ENCODE data around the gene PYGM. TPM values are rescaled to one million over a fixed set of nuclear protein-coding genes. Genes with fewer than 3 reads are reported as not detected.

The PYGM gene
- total and polyA plus RNA-seq, 10 donors: 1.7 to 7.2 (median 4.2) TPM

DNA sequence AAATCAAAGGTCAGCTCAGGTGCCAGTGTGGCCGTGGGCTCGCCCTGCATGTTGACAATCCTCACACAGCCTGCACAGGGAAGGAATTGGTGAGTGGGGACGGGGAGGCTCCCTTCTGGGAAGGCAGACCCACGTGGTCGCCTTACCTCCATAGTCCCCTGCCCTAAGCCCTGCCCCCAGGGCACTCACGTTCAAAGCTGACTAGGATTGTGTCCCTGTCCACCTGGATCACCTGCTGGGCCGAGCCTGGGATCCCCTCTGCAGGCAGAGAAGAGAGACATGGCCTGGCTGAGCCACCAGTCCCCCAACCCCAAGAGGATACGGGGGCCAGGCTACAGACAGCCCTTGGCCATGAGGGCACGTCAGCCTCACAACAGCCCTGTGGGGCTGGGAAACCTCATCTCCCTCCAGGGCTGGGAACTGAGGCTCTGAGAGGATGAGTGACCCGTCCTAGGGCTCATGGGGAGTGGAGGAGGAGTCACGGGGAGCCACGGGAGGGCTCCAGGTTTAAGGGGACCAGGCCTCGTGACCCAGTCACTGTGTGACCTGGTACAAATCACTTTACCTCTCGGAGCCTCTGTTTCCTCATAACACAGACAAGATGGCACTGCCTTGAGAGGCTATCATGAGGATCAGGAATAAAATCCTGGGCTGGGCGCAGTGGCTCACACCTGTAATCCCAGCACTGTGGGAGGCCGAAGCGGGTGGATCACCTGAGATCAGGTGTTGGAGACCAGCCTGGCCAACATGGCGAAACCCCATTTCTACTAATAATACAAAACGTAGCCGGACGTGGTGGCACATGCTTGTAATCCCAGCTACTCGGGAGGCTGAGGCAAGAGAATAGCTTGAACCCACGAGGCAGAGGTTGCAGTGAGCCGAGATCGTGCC lies 30.7 kb upstream of the PYGM start:
- intact Hi-C loops (cut with DNase I; ENCODE audit: low total_unique reads): no loop called here
- no peak for TF ChIP-seq POLR2AphosphoS5 (IDR thresholded peaks at IDR 0.05)
- no peak for TF ChIP-seq CTCF (IDR thresholded peaks at IDR 0.05 in 8 of 11, conservative IDR thresholded peaks at IDR 0.05 in 3 of 11)
- no peak for TF ChIP-seq POLR2A (IDR thresholded peaks at IDR 0.05)
- peaks cover 0 to 78% (median 41%) of the 10 kb centered on the region in 6 donors for H3K36me3 ChIP-seq
- 91 to 95% (median 94%) methylated on average over 12 to 25 of the region's 25 CpGs for WGBS, 5 donors
- peak; percentile 66 for DNase-seq
- peaks cover 0 to 58% (median 37%) of the 10 kb centered on the region in 6 donors for H3K4me1 ChIP-seq
- peak overlapping the region in 2 of 8 donors; percentile 56 to 86 for H3K27ac ChIP-seq
- H3K4me3 ChIP-seq: no peak overlapping the region
- no peaks in the 10 kb centered on the region for H3K9me3 ChIP-seq
- no peaks in the 10 kb centered on the region for H3K27me3 ChIP-seq (replicated peaks in 1 of 7)

DNA sequence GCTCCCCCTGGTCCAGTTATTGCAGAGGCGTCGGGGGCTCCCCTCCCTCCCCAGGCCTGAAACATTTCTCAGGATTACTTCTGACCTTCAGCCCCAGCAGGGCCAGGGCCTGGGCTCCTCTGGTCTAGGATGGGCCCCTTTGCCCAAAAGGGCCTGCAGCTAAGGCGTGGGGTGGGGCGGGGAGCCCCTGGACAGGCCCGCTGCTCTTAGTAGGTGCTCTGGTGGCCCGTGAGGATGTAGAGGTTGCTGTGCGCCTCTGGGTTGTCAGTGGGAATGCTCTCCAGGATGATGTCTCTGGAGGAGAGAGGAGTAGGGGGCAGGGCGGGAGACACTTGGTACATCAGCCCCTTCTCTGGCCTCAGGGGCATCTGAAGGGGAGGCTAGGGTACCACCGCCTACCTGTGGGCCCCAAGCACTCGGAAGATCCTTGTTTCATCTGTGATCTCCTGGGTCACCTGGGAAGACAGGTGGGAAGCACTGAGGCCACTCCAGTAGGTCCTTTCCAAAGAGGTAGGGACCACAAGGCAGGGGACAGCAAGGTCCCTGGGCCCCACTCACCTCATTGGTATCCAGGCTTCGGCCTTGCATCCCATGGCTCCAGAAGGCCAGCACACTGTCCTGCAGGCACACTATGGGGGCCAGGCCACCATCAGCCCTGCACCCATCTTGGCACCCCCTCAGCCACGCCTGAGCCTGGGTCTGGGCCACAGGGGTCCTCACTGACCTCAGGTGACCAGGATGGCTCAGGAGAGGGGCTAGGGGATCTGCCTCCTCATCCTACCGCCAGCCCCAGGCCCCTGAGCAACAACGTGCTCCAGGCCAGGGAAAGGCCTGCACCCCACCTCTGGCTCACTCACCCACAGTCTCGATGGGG lies 29.8 kb upstream of the PYGM start:
- Histone ChIP-seq H3K27me3 (replicated peaks in 1 of 7) (no peaks in the 10 kb centered on the region), H3K4me3 (no peak overlapping the region), H3K27ac (peak overlapping the region in 2 of 8 donors; percentile 56 to 86), H3K4me1 (peaks cover 0 to 49% (median 32%) of the 10 kb centered on the region in 6 donors), H3K9me3 (no peaks in the 10 kb centered on the region), H3K36me3 (peaks cover 0 to 69% (median 41%) of the 10 kb centered on the region in 6 donors)
- intact Hi-C loops (cut with DNase I; ENCODE audit: low total_unique reads): loop anchor here (10.0 kb wide), 1 partner anchor 55 kb away; the partner anchor contains the start of gene CDC42BPG
- 88 to 95% (median 93%) methylated on average over 10 to 15 of the region's 15 CpGs for WGBS, 5 donors
- TF ChIP-seq POLR2AphosphoS5 (IDR thresholded peaks at IDR 0.05) (peak in 1 of 3 donors; percentile 21), CTCF (IDR thresholded peaks at IDR 0.05 in 8 of 11, conservative IDR thresholded peaks at IDR 0.05 in 3 of 11) (no peak)
- DNase-seq: peak; percentile 69

DNA sequence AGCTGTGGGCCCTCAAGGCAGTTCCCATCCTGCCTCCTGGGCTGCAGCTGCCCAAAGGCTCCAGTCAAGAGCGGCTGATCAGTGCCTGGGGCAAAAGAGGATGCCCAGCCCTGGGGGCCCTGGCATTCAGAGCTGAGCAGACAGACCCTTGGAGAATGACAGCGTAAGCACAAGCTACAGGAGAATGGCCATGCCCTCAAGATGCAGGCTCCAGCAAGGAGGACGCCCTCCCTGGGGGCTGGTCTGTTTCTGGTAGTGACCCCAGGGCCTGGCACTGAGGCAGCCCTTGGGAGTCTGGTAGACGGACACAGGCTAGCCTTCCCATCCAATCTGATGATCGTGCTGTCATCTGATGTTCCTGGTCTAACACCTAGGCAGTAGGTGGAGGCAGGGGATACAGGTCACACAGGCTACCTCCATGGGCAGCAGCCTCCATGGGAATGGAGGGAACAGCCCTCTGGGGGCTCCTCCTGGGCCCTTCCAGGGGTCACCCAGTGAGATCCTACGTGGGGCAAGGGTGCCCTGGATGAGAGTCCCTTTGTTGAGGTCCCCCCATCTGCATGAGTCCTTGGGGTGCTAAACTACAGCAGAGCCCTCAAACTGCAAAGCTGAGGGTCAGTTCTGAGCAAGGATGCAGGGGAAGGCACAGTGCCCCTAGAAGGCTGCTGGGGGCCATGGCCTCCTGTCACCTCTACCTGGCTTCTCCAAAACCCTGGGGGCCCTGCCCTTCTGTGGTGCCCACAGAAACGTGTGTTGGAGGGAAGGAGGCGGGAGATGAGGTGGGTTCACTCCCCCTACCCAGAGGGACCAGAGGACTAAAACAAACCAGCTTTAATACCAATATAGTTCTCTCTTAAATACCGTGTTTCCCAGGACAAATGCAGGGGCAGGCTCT lies 28.8 kb upstream of the PYGM start:
- Histone ChIP-seq H3K27ac (peak overlapping the region in 4 of 8 donors; percentile 18 to 56 (median 54)), H3K9me3 (no peaks in the 10 kb centered on the region), H3K36me3 (peaks cover 0 to 61% (median 41%) of the 10 kb centered on the region in 6 donors), H3K27me3 (replicated peaks in 1 of 7) (no peaks in the 10 kb centered on the region), H3K4me3 (no peak overlapping the region), H3K4me1 (peaks cover 0 to 39% (median 24%) of the 10 kb centered on the region in 6 donors)
- WGBS, 5 donors: 83 to 90% (median 87%) methylated on average over 6 to 9 of the region's 9 CpGs
- intact Hi-C loops (cut with DNase I; ENCODE audit: low total_unique reads): loop anchor here (10.0 kb wide), 1 partner anchor 56 kb away; the partner anchor contains the start of gene CDC42BPG
- TF ChIP-seq POLR2A (IDR thresholded peaks at IDR 0.05) (no peak), CTCF (IDR thresholded peaks at IDR 0.05 in 8 of 11, conservative IDR thresholded peaks at IDR 0.05 in 3 of 11) (no peak), POLR2AphosphoS5 (IDR thresholded peaks at IDR 0.05) (no peak)
- DNase-seq: peak; percentile 69
